Measurements from ENCODE around the gene TP53INP2. TPM values are rescaled to one million over a fixed set of nuclear protein-coding genes. Genes with fewer than 3 reads are reported as not detected.
A peak's percentile ranks its signal among the peaks of the same experiment; 100 is the strongest.

Gene TP53INP2
- total and polyA plus RNA-seq, 2 of the 13 experiments (the other 11 are each of a cell fraction or from before 2014, with no cell fraction given): 5.2 to 18.8 TPM

DNA sequence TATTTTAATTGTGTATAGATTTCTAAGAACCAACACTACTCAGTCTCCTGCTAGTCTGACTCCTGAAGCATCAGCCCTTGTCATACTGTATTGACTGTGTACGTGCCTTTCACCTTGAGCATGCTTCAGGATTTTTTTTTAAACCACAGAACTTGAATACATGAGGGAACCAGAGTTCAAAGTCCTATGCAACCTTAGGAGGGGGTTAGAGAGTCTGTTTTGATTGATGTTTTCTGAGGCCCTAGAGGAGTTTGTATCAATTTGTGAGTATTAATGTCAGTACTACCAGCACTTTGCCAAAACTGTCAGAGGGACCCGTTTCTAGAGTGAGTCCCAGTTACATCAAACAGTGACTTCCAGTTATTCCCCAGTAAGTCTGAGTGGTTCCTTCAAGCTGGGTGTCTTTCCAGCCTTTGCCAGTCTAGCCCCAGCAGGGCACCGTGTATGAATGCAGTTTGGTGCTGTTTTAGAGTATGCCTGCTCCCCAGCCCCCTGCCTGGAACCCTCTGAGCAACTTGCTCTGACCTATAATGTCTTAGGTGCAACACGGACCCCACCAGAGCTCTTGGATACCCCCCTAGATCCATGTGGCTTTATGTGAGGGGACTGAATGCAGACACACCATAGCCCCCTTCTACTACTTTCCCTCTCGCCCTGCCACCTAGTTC, 8.5 kb downstream of the TP53INP2 start (continued):
- TF ChIP-seq THRA (CRISPR knock-in tag; IDR thresholded peaks at IDR 0.05; ENCODE audit: borderline replicate concordance): peak; percentile 80; the same call in 1 of the 2 replicates
- TF ChIP-seq HNF4A (CRISPR knock-in tag; IDR thresholded peaks at IDR 0.05): peak; percentile 91
- TF ChIP-seq, protein P1, sequence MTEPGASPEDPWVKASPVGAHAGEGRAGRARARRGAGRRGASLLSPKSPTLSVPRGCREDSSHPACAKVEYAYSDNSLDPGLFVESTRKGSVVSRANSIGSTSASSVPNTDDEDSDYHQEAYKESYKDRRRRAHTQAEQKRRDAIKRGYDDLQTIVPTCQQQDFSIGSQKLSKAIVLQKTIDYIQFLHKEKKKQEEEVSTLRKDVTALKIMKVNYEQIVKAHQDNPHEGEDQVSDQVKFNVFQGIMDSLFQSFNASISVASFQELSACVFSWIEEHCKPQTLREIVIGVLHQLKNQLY (CRISPR knock-in tag; IDR thresholded peaks at IDR 0.05): peak; percentile 66; the same call in 1 of the 2 replicates
- peak; percentile 42 for TF ChIP-seq POLR2AphosphoS5 (IDR thresholded peaks at IDR 0.05; ENCODE audit: low read depth, low read length)
- TF ChIP-seq TARDBP (CRISPR knock-in tag; IDR thresholded peaks at IDR 0.05): 0 out of 2 replicates have a peak, but pooled peaks have one; percentile 29
- peak; percentile 48; the same call in 1 of the 2 replicates for TF ChIP-seq NCOA1 (CRISPR knock-in tag; IDR thresholded peaks at IDR 0.05)
- 0 out of 2 replicates have a peak, but pooled peaks have one; percentile 71 for TF ChIP-seq GFI1 (CRISPR knock-in tag; IDR thresholded peaks at IDR 0.05; ENCODE audit: borderline replicate concordance)
- TF ChIP-seq SOX5 (CRISPR knock-in tag; IDR thresholded peaks at IDR 0.05; ENCODE audit: borderline replicate concordance): peak; percentile 74
- no peak for TF ChIP-seq EZH2 (conservative IDR thresholded peaks at IDR 0.05; ENCODE audit: low read depth, low read length)
- TF ChIP-seq, protein P2, sequence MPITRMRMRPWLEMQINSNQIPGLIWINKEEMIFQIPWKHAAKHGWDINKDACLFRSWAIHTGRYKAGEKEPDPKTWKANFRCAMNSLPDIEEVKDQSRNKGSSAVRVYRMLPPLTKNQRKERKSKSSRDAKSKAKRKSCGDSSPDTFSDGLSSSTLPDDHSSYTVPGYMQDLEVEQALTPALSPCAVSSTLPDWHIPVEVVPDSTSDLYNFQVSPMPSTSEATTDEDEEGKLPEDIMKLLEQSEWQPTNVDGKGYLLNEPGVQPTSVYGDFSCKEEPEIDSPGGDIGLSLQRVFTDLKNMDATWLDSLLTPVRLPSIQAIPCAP (CRISPR knock-in tag; IDR thresholded peaks at IDR 0.05; ENCODE audit: low read depth): no peak
- no peak for TF ChIP-seq SOX6 (IDR thresholded peaks at IDR 0.05)
- peak; percentile 68 for TF ChIP-seq SOX6 (CRISPR knock-in tag; IDR thresholded peaks at IDR 0.05)
- TF ChIP-seq, protein P3, sequence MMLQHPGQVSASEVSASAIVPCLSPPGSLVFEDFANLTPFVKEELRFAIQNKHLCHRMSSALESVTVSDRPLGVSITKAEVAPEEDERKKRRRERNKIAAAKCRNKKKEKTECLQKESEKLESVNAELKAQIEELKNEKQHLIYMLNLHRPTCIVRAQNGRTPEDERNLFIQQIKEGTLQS (CRISPR knock-in tag; IDR thresholded peaks at IDR 0.05): no peak
- TF ChIP-seq KLF16 (CRISPR knock-in tag; IDR thresholded peaks at IDR 0.05): peak in 1 of 2 experiments; percentile 54; a peak in 1 of 4 replicates
- TF ChIP-seq ASH2L (IDR thresholded peaks at IDR 0.05; ENCODE audit: insufficient read length, low read depth, low read length): peak; percentile 79
- TF ChIP-seq HOXA3 (CRISPR knock-in tag; IDR thresholded peaks at IDR 0.05): 0 out of 2 replicates have a peak, but pooled peaks have one; percentile 7
- no peak for TF ChIP-seq SALL2 (CRISPR knock-in tag; IDR thresholded peaks at IDR 0.05)
- TF ChIP-seq, protein P4, sequence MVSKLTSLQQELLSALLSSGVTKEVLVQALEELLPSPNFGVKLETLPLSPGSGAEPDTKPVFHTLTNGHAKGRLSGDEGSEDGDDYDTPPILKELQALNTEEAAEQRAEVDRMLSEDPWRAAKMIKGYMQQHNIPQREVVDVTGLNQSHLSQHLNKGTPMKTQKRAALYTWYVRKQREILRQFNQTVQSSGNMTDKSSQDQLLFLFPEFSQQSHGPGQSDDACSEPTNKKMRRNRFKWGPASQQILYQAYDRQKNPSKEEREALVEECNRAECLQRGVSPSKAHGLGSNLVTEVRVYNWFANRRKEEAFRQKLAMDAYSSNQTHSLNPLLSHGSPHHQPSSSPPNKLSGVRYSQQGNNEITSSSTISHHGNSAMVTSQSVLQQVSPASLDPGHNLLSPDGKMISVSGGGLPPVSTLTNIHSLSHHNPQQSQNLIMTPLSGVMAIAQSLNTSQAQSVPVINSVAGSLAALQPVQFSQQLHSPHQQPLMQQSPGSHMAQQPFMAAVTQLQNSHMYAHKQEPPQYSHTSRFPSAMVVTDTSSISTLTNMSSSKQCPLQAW (CRISPR knock-in tag; IDR thresholded peaks at IDR 0.05): peak; percentile 64; the same call in 1 of the 2 replicates
- peak in 1 of 2 experiments; percentile 21; a peak in 1 of 4 replicates for TF ChIP-seq NR2F1 (CRISPR knock-in tag; IDR thresholded peaks at IDR 0.05)
- peak; percentile 59; the same call in 1 of the 2 replicates for TF ChIP-seq REPIN1 (CRISPR knock-in tag; IDR thresholded peaks at IDR 0.05; ENCODE audit: borderline replicate concordance, low read depth)
- TF ChIP-seq, protein P5, sequence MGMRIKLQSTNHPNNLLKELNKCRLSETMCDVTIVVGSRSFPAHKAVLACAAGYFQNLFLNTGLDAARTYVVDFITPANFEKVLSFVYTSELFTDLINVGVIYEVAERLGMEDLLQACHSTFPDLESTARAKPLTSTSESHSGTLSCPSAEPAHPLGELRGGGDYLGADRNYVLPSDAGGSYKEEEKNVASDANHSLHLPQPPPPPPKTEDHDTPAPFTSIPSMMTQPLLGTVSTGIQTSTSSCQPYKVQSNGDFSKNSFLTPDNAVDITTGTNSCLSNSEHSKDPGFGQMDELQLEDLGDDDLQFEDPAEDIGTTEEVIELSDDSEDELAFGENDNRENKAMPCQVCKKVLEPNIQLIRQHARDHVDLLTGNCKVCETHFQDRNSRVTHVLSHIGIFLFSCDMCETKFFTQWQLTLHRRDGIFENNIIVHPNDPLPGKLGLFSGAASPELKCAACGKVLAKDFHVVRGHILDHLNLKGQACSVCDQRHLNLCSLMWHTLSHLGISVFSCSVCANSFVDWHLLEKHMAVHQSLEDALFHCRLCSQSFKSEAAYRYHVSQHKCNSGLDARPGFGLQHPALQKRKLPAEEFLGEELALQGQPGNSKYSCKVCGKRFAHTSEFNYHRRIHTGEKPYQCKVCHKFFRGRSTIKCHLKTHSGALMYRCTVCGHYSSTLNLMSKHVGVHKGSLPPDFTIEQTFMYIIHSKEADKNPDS (CRISPR knock-in tag; IDR thresholded peaks at IDR 0.05): 0 out of 2 replicates have a peak, but pooled peaks have one; percentile 71
- no peak for TF ChIP-seq PAF1 (CRISPR knock-in tag; IDR thresholded peaks at IDR 0.05)
- TF ChIP-seq MED8 (CRISPR knock-in tag; IDR thresholded peaks at IDR 0.05; ENCODE audit: insufficient replicate concordance): no peak
